OCI-LY1 (cell line): Measurements from ENCODE around the gene SORBS2.

ENCODE experiments used
- H2AFZ ChIP-seq: fragments of 200-600 bp; sonication (generic), shearing (Covaris generic); 2 replicates; pipeline ENCODE4 v1.6.0; 2014; ENCODE audit warnings: antibody characterized with exemption, mild to moderate bottlenecking, low read length
- H3F3A ChIP-seq: fragments of 200-600 bp; sonication (generic), shearing (Covaris generic); 2 replicates; pipeline ENCODE4 v1.6.0; 2014; ENCODE audit warnings: mild to moderate bottlenecking, antibody characterized with exemption, low read length, moderate library complexity; ENCODE audit not compliant: insufficient read depth
- H3K27ac ChIP-seq: fragments of 200-600 bp; sonication (generic); 2 replicates; pipeline ENCODE4 v1.5.1; 2014; ENCODE audit warnings: low read length, mixed run types, mild to moderate bottlenecking, low read depth; ENCODE audit not compliant: poor library complexity, severe bottlenecking
- H3K27me3 ChIP-seq: fragments of 200-600 bp; sonication (generic); 2 replicates; pipeline ENCODE4 v1.6.0; 2014; ENCODE audit warnings: antibody characterized with exemption, mild to moderate bottlenecking, low read length, moderate library complexity; ENCODE audit not compliant: insufficient read depth
- H3K36me3 ChIP-seq: fragments of 200-600 bp; sonication (generic); 2 replicates; pipeline ENCODE4 v1.6.1; 2014; ENCODE audit warnings: mild to moderate bottlenecking, antibody characterized with exemption, low read length, moderate library complexity, mixed read lengths; ENCODE audit not compliant: insufficient read depth
- H3K4me1 ChIP-seq: fragments of 200-600 bp; sonication (generic); 2 replicates; pipeline ENCODE4 v1.5.1; 2014; ENCODE audit warnings: mild to moderate bottlenecking, low read length, moderate library complexity; ENCODE audit not compliant: insufficient read depth, severe bottlenecking
- H3K4me2 ChIP-seq: fragments of 200-600 bp; sonication (generic), shearing (Covaris generic); 2 replicates; pipeline ENCODE4 v1.6.1; 2014; ENCODE audit warnings: low read length
- H3K4me3 ChIP-seq: fragments of 200-600 bp; sonication (generic); 2 replicates; pipeline ENCODE4 v1.5.1; 2014; ENCODE audit warnings: low read length, low read depth, mild to moderate bottlenecking, mixed read lengths; ENCODE audit not compliant: poor library complexity, severe bottlenecking
- H3K79me2 ChIP-seq: fragments of 200-600 bp; shearing (Covaris generic); 2 replicates; pipeline ENCODE4 v1.6.1; 2016; ENCODE audit warnings: mixed run types, low read length, mixed read lengths; ENCODE audit not compliant: insufficient read depth
- H3K9ac ChIP-seq: fragments of 200-600 bp; sonication (generic), shearing (Covaris generic); 2 replicates; pipeline ENCODE4 v1.6.1; 2014; ENCODE audit warnings: mild to moderate bottlenecking, low read length, mixed read lengths
- H3K9me2 ChIP-seq: fragments of 200-600 bp; sonication (generic), shearing (Covaris generic); 2 replicates; pipeline ENCODE4 v1.6.1; 2014; ENCODE audit warnings: low read depth, mild to moderate bottlenecking, low read length, mixed read lengths
- H3K9me3 ChIP-seq: fragments of 200-600 bp; shearing (Covaris generic); 2 replicates; pipeline ENCODE4 v1.6.1; 2014; ENCODE audit warnings: low read length, mixed read lengths
- H4K20me1 ChIP-seq: fragments of 200-600 bp; sonication (generic), shearing (Covaris generic); 2 replicates; pipeline ENCODE4 v1.6.0; 2016; ENCODE audit warnings: mild to moderate bottlenecking, low read length; ENCODE audit not compliant: insufficient read depth
- EZH2 ChIP-seq: fragments of 200-600 bp; sonication (generic), shearing (Covaris generic); IDR thresholded peaks from 2 replicates; pipeline ENCODE4 v1.8.0; 2017; ENCODE audit warnings: borderline replicate concordance, mixed run types, mild to moderate bottlenecking, antibody characterized with exemption, low read length, moderate library complexity, mixed read lengths
- TF ChIP-seq, protein P1 (sequence below): fragments of 200-600 bp; sonication (generic), shearing (Covaris generic); IDR thresholded peaks from 2 replicates; pipeline ENCODE4 v1.5.1; 2017; ENCODE audit warnings: mild to moderate bottlenecking, antibody characterized with exemption, low read length, moderate library complexity, mixed read lengths

SORBS2 gene

DNA sequence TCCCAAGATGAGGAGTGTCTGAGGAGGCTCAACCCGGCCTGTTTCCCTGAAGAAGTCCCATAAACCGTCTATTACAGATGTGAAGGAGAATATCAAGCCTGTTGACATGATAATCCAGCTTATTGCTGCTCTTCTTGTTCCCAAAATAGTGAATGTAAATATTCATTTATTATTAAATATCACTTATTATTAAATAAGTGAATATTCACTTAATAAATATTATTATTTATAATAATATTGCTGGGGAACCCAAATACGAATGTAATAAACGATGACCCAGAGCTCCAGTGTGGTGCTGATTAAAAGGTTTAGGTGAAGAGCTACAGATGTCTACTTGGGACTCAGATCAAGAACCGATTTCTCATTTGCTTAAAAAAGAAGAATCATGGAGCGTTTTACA, 23.8 kb upstream of the SORBS2 start:
- Histone ChIP-seq H3K27ac (no peak overlapping the region), H3K9me3 (no peaks in the 10 kb centered on the region), H3K9me2 (no peaks in the 10 kb centered on the region), H3K4me2 (peak overlapping the region; percentile 32; the same call in 1 of the 2 replicates), H3K27me3 (0 out of 2 replicates have a peak, but pooled peaks cover 4% of the 10 kb centered on the region), H3K9ac (no peak overlapping the region), H3K4me3 (no peak overlapping the region), H3F3A (no peaks in the 10 kb centered on the region), H3K79me2 (no peaks in the 10 kb centered on the region), H3K4me1 (peaks cover 18% of the 10 kb centered on the region), H4K20me1 (no peaks in the 10 kb centered on the region), H3K36me3 (no peaks in the 10 kb centered on the region), H2AFZ (no peak overlapping the region)
- TF ChIP-seq, protein P1, sequence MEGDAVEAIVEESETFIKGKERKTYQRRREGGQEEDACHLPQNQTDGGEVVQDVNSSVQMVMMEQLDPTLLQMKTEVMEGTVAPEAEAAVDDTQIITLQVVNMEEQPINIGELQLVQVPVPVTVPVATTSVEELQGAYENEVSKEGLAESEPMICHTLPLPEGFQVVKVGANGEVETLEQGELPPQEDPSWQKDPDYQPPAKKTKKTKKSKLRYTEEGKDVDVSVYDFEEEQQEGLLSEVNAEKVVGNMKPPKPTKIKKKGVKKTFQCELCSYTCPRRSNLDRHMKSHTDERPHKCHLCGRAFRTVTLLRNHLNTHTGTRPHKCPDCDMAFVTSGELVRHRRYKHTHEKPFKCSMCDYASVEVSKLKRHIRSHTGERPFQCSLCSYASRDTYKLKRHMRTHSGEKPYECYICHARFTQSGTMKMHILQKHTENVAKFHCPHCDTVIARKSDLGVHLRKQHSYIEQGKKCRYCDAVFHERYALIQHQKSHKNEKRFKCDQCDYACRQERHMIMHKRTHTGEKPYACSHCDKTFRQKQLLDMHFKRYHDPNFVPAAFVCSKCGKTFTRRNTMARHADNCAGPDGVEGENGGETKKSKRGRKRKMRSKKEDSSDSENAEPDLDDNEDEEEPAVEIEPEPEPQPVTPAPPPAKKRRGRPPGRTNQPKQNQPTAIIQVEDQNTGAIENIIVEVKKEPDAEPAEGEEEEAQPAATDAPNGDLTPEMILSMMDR = no peak
- no peak for TF ChIP-seq EZH2

DNA sequence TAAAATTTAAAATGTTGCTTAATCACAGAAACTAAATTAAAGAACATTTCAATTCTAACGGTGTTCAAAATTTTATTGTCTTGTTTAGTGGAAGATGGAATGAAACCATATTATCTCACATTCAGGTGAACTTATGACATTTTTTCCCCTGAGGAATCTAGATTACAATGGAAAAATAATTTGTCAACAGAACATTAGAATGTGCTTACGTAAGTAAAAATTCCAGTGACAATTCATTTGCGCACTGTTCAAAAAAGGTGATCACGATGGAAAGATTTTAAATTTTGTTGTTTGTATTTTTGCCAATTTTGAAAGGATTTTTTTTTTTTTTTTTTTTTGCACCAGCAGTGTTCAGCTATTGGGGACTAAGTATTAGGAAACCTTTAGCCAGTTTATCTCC, 23.3 kb upstream of the SORBS2 start:
- H3K27ac ChIP-seq = no peak overlapping the region
- H3K4me1 ChIP-seq = peaks cover 22% of the 10 kb centered on the region

DNA sequence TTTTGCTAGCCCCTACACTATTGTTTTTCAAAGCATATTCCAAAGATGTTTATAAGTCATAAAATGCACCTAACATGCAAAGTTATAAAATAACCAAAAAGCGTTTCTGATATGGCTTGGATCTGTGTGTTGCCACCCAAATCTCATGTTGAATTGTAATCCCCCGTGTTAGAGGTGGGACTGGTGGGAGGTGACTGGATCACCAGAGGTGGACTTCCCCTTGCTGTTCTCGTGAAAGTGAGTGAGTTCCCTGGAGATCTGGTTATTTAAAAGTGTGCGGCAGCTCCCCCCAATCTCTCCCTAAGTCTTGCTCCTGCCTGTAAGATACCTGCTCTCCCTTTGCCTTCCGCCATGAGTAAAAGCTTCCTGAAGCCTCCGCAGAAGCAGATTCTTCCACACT, 22.8 kb upstream of the SORBS2 start:
- peaks cover 26% of the 10 kb centered on the region for H3K4me1 ChIP-seq
- no peak overlapping the region for H3K4me2 ChIP-seq
- no peak overlapping the region for H2AFZ ChIP-seq

More for the DNA sequence above, 23.3 kb upstream of the SORBS2 start:
- Histone ChIP-seq H3K4me3 (no peak overlapping the region), H3K9me2 (no peaks in the 10 kb centered on the region), H3K79me2 (no peaks in the 10 kb centered on the region), H3K27me3 (0 out of 2 replicates have a peak, but pooled peaks cover 4% of the 10 kb centered on the region), H3F3A (no peaks in the 10 kb centered on the region), H3K9me3 (no peaks in the 10 kb centered on the region), H2AFZ (no peak overlapping the region), H3K36me3 (no peaks in the 10 kb centered on the region), H3K9ac (no peak overlapping the region), H4K20me1 (no peaks in the 10 kb centered on the region), H3K4me2 (no peak overlapping the region)
- no peak for TF ChIP-seq EZH2
- TF ChIP-seq, protein P1 = no peak

More for the DNA sequence above, 22.8 kb upstream of the SORBS2 start:
- Histone ChIP-seq H3K27ac (no peak overlapping the region), H3K27me3 (0 out of 2 replicates have a peak, but pooled peaks cover 4% of the 10 kb centered on the region), H3K9ac (no peak overlapping the region), H3K36me3 (no peaks in the 10 kb centered on the region), H3K4me3 (no peak overlapping the region), H3K79me2 (no peaks in the 10 kb centered on the region), H4K20me1 (no peaks in the 10 kb centered on the region), H3F3A (no peaks in the 10 kb centered on the region), H3K9me3 (no peaks in the 10 kb centered on the region; the same call in 1 of the 2 replicates), H3K9me2 (no peaks in the 10 kb centered on the region)
- TF ChIP-seq, protein P1 = no peak
- no peak for TF ChIP-seq EZH2
